ENCODE data around the gene USHBP1.

USHBP1 gene

DNA sequence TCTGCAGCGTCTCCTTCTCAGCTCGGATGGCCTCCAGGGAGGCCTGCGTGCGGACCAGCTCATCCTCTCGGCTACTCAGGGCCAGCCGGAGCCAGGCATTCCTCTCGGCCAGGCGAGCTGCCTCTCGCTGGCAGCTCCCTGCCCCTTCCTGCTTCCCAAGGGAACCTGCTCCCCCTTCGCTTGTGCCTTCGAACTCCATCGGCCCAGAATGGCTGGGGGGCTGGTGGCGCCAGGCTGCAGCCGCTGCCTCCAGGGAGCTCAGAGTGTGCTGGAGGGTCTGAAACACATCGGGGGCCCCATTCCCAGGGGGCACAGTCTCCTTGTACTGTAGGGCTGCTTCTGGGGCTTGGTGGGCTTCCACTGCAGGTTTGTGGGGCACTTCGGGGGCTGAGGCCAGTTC, 2.0 kb downstream of the USHBP1 start:
- no peak for DNase-seq (ENCODE audit: low read depth)
- TF ChIP-seq MYC (IDR thresholded peaks at IDR 0.05; ENCODE audit: low read depth, low read length) (no peak), POLR2A (IDR thresholded peaks at IDR 0.05; ENCODE audit: extremely low read depth, insufficient read length) (no peak)
- TF ChIP-seq, protein P1, sequence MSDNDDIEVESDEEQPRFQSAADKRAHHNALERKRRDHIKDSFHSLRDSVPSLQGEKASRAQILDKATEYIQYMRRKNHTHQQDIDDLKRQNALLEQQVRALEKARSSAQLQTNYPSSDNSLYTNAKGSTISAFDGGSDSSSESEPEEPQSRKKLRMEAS (IDR thresholded peaks at IDR 0.05; ENCODE audit: low read depth, low read length) = no peak
- TF ChIP-seq, protein P2, sequence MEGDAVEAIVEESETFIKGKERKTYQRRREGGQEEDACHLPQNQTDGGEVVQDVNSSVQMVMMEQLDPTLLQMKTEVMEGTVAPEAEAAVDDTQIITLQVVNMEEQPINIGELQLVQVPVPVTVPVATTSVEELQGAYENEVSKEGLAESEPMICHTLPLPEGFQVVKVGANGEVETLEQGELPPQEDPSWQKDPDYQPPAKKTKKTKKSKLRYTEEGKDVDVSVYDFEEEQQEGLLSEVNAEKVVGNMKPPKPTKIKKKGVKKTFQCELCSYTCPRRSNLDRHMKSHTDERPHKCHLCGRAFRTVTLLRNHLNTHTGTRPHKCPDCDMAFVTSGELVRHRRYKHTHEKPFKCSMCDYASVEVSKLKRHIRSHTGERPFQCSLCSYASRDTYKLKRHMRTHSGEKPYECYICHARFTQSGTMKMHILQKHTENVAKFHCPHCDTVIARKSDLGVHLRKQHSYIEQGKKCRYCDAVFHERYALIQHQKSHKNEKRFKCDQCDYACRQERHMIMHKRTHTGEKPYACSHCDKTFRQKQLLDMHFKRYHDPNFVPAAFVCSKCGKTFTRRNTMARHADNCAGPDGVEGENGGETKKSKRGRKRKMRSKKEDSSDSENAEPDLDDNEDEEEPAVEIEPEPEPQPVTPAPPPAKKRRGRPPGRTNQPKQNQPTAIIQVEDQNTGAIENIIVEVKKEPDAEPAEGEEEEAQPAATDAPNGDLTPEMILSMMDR (IDR thresholded peaks at IDR 0.05; ENCODE audit: low read depth, low read length) = no peak

DNA sequence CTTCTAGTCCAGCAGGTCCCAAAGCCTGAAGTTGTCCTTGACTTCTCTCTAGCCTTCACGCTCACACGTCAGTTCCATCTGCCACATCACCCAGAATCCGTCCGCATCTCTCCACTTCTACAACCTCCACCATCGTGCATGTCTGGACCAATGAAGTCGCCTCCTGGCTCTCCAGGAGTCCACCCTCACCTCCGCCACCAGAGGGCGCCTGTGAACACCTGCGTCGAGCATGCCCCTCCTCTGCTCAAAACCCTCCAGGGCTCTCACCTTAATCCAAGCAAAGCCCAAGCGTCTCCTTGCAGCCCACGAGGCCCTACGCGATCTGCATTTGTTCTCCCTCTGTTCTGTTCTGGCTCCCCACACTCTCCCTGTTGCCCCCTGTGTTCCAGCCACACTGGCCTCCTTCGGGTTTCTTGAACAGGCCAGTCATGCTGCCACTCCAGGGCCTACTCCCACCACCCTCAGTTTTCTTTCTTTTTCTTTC, 3.7 kb downstream of the USHBP1 start:
- no peak overlapping the region for H3K4me3 ChIP-seq (ENCODE audit: low read depth, low read length)
- TF ChIP-seq POLR2A (IDR thresholded peaks at IDR 0.05; ENCODE audit: extremely low read depth, insufficient read length) (no peak), MYC (IDR thresholded peaks at IDR 0.05; ENCODE audit: low read depth, low read length) (peak; percentile 52)
- TF ChIP-seq, protein P2 (IDR thresholded peaks at IDR 0.05; ENCODE audit: low read depth, low read length) = peak; percentile 92
- TF ChIP-seq, protein P1 (IDR thresholded peaks at IDR 0.05; ENCODE audit: low read depth, low read length) = peak; percentile 85
- DNase-seq (ENCODE audit: low read depth) = peak; percentile 91

More for the DNA sequence above, 2.0 kb downstream of the USHBP1 start:
- no peak overlapping the region for H3K4me3 ChIP-seq (ENCODE audit: low read depth, low read length)

DNA sequence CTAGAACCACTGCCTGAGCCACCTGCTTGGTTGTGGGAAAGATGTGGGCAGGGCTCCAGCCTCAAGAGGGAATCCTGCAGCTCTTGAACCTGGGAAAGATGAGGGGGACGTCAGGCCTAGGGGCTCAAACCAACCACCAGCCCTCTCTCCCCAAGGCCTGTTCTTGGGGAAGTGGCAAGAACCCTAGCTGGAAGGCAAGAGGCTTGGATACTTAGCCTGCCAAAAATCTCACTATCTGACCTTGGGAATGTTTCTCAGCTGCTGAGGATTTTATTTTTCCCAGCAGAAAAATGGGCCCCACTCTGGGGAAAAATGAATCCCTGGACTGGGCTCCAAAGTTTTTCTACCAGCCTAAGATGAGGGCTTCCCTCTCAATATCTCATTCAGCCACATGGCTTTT, 4.6 kb downstream of the USHBP1 start:
- DNase-seq (ENCODE audit: low read depth) = no peak
- TF ChIP-seq POLR2A (IDR thresholded peaks at IDR 0.05; ENCODE audit: extremely low read depth, insufficient read length) = no peak
- TF ChIP-seq, protein P1 (IDR thresholded peaks at IDR 0.05; ENCODE audit: low read depth, low read length) = no peak
- no peak for TF ChIP-seq MYC (IDR thresholded peaks at IDR 0.05; ENCODE audit: low read depth, low read length)
- TF ChIP-seq, protein P2 (IDR thresholded peaks at IDR 0.05; ENCODE audit: low read depth, low read length) = no peak
- H3K4me3 ChIP-seq (ENCODE audit: low read depth, low read length) = no peak overlapping the region

DNA sequence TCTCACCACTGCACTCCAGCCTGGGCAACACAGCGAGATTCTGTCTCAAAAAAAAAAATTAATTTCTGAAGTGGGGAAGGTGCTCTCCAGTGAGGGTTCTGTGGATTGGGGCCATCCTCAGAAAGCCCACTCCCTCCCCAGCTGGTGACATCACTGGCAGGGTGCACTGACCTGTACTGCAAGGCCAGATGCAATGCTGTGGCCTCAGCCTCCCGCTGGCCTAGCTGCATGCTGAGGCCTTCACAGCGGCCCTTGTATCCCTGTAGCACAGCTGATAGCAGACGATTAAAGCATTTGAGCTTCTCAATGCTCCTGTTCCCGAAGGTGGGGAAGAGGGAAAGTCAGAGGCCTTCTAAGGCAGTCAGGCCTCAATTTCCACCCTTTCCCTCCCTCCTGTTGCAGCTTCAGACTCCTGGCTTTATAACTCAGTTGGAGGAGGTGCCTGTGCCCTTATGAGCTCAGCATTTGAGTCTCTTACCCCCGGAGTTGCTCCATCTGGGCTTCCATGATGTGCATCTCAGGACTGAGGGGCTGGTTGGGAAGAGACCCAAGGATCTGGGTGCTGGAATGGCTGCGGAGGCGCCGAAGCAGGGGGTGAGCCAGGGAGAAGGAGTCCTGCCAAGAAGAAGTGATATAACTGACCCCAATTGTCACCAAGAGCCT, 5.3 kb downstream of the USHBP1 start:
- TF ChIP-seq POLR2A (IDR thresholded peaks at IDR 0.05; ENCODE audit: extremely low read depth, insufficient read length) = no peak
- no peak overlapping the region for H3K4me3 ChIP-seq (ENCODE audit: low read depth, low read length)
- no peak for DNase-seq (ENCODE audit: low read depth)

DNA sequence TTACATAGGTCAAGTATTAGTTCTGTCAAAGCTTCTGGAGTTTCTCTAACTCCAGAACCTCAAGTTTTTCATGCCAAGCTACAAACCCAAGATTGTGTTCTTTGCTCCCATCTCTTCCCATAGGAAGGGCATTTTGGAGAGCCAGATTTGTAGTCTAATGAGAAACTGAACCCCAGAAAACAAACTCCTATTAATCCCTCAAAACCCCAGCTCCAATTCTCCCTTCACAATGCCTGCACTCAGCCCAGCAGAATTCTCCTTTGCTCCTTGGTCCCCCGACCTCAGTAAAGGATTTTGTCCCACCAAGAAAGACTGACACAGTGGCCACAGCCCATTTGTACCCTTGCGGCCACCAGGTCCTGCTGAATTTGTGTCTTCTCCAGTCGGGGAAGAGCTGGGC, 8.4 kb downstream of the USHBP1 start:
- H3K4me3 ChIP-seq (ENCODE audit: low read depth, low read length) = no peak overlapping the region
- TF ChIP-seq, protein P2 (IDR thresholded peaks at IDR 0.05; ENCODE audit: low read depth, low read length) = no peak
- TF ChIP-seq POLR2A (IDR thresholded peaks at IDR 0.05; ENCODE audit: extremely low read depth, insufficient read length) = no peak
- DNase-seq (ENCODE audit: low read depth) = no peak

DNA sequence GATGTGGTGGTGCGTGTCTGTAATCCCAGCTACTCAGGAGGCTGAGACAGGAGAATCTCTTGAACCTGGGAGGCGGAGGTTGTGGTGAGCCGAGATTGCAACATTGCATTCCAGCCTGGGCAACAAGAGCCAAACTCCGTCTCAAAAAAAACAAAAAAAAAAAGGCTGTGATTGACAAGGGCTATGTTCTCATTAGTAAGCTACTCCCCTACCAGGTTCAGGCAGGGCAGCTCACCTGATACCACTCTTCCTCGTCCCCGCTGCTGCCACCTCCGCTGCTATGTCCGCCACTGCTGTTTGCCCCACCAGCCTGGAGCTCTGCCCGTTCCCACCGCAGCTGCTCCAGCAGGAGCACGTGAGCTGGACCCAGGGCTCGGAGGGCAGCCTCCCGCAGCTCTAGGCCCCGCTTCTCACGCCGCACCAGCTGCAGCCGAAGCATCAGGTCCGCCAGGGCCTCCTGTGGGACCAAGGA, 9.4 kb downstream of the USHBP1 start:
- DNase-seq (ENCODE audit: low read depth) = no peak
- TF ChIP-seq POLR2A (IDR thresholded peaks at IDR 0.05; ENCODE audit: extremely low read depth, insufficient read length) = no peak
- no peak for TF ChIP-seq MYC (IDR thresholded peaks at IDR 0.05; ENCODE audit: low read depth, low read length)
- TF ChIP-seq, protein P2 (IDR thresholded peaks at IDR 0.05; ENCODE audit: low read depth, low read length) = no peak
- TF ChIP-seq, protein P1 (IDR thresholded peaks at IDR 0.05; ENCODE audit: low read depth, low read length) = no peak
- H3K4me3 ChIP-seq (ENCODE audit: low read depth, low read length) = no peak overlapping the region

All from NB4 (cell line).